Mononuclear cell (primary cell): ENCODE results near the gene SLC25A22. TPM values are rescaled to one million over a fixed set of nuclear protein-coding genes. Genes with fewer than 3 reads are reported as not detected.

Experiments
- H3K27me3 ChIP-seq: 2 replicates; pipeline ENCODE4 v1.6.0; 2011; ENCODE audit warnings: low read length, control low read depth; ENCODE audit not compliant: insufficient read depth
- H3K4me1 ChIP-seq: 2 replicates; pipeline ENCODE4 v1.5.1; 2011; ENCODE audit warnings: mild to moderate bottlenecking, low read length, control low read depth; ENCODE audit not compliant: insufficient read depth
- H3K4me3 ChIP-seq: 2 replicates; pipeline ENCODE4 v1.5.1; 2011; ENCODE audit warnings: mild to moderate bottlenecking, low read length, moderate library complexity
- H3K9me3 ChIP-seq: 2 replicates; pipeline ENCODE4 v1.5.1; 2011; ENCODE audit warnings: low read depth, mild to moderate bottlenecking, control low read depth, low read length
- total RNA-seq: library from RNA; depleted of rRNA; stranded (reverse); fragments of >200 nt; gene quantifications from one replicate; pipeline ENCODE4 v1.2.3, GENCODE V29; 2012

The SLC25A22 gene
- total RNA-seq, 1 donor = 3.5 TPM

DNA sequence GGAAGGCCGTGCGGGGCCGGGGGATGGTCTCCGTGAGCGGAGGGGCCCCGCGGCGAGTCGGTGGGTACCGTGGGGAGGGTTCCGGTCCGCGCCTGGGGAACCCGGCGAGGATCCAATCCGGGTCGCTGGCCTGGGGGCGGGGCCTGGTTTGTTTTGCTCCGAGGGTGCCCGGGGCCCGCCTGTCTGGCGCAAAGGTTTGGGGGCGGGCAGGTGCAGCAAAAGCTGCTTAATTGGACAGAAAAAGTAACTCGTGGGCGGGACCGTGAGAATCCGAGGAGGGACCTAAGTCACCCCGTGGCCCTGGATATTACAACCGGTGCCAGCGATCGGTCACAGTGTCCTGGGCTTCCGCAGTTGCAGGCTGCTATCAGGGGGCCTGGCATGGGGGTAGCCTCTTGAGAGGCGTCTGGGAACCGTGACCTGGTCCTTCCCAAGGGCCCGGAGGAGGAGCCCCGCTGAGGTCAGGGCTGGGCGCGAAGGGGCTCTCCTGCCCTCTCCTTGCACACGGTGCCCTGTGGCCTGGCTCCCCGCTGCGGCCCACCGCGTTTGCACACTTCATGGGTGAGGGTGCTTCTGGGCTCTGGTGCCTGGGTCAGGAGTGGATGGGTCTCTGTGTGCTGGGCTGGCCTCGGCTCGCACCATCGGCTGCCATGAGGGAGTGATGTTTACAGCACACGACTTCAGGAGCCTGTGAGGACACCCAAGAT lies 22.0 kb upstream of the SLC25A22 start:
- H3K4me3 ChIP-seq = peak overlapping the region; percentile 81
- peaks cover 38% of the 10 kb centered on the region for H3K4me1 ChIP-seq
- H3K9me3 ChIP-seq = no peaks in the 10 kb centered on the region
- H3K27me3 ChIP-seq = no peaks in the 10 kb centered on the region

GRCh38 chr11:819129-819931 lies 21.2 kb upstream of the SLC25A22 start:
- Histone ChIP-seq H3K4me3 (peak overlapping the region; percentile 81), H3K27me3 (no peaks in the 10 kb centered on the region), H3K4me1 (peaks cover 38% of the 10 kb centered on the region), H3K9me3 (no peaks in the 10 kb centered on the region)

DNA sequence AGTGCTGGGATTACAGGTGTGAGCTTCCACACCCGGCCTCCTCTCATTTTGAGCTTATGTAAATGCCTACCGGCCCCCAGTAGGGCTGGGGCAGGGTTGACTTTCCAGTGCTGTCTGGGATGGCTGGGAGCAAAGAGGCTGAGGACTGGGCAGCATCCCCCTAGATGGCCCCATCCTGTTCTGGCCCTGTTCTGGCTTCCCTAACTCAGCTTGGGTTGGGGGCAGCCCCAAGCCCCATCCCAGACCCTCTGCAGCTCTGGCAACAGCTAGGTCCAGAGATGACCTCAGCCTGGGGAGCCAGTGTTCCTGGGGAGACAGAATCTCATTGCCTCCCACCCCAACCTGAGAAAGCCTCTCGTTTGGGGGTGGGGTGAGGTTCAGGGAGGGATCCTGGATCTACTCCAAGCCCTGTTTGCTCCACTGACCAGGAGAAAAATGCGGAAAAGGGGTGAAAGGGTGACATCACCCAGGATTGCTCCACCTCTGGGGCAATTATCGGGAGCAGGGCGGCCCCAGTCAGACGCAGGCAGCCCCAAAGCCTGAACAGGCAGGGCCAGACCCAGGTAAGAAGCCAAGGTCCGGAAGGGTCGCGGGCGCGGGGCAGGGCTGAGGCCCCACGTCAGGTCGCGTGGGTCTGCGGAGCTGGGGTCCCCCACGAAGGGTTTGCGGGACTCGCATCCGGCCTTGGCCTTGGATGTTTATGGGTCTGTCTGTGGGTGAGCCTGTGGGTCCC lies 20.5 kb upstream of the SLC25A22 start, which contains the start of gene PNPLA2:
TSS of gene PNPLA2 (plus strand) at position 519 of the 733 bp plus-strand sequence. CDS start 805 bp downstream, outside the sequence.
- peaks cover 38% of the 10 kb centered on the region for H3K4me1 ChIP-seq
- H3K27me3 ChIP-seq = no peaks in the 10 kb centered on the region
- H3K4me3 ChIP-seq = peak within 1 kb of the TSS; percentile 81
- no peaks in the 10 kb centered on the region for H3K9me3 ChIP-seq

- peaks cover 27% of the 10 kb centered on the region for H3K4me1 ChIP-seq
- H3K9me3 ChIP-seq = no peaks in the 10 kb centered on the region
- no peaks in the 10 kb centered on the region for H3K27me3 ChIP-seq
- no peak overlapping the region for H3K4me3 ChIP-seq
Observed at GRCh38 chr11:816433-816779, 18.3 kb upstream of the SLC25A22 start.

- Histone ChIP-seq H3K27me3 (no peaks in the 10 kb centered on the region), H3K4me1 (peaks cover 27% of the 10 kb centered on the region), H3K9me3 (no peaks in the 10 kb centered on the region), H3K4me3 (no peak overlapping the region)
Observed at GRCh38 chr11:815675-816432, 17.8 kb upstream of the SLC25A22 start.

GRCh38 chr11:813456-814096 lies 15.5 kb upstream of the SLC25A22 start:
- Histone ChIP-seq H3K4me3 (no peak overlapping the region), H3K9me3 (no peaks in the 10 kb centered on the region), H3K27me3 (no peaks in the 10 kb centered on the region)

DNA sequence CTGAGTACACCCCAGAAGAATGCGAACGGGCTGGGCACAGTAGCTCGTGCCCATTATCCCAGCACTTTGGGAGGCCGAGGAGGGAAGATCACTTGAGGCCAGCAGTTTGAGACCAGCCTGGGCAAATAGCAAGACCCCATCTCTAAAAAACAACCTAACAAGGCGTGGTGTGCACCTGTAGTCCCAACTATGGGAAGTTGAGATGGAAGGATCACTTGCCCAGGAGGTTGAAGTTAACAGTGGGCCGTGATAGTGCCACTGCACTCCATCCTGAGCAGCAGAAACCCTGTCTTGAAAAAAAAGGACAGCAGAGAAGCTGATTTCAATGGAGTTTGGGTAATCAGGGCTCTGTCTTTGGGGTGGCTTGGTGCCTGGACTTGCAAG lies 15.0 kb upstream of the SLC25A22 start:
- Histone ChIP-seq H3K27me3 (no peaks in the 10 kb centered on the region), H3K4me3 (no peak overlapping the region), H3K4me1 (peaks cover 29% of the 10 kb centered on the region), H3K9me3 (no peaks in the 10 kb centered on the region)

More at GRCh38 chr11:813456-814096, 15.5 kb upstream of the SLC25A22 start:
- peaks cover 26% of the 10 kb centered on the region for H3K4me1 ChIP-seq

DNA sequence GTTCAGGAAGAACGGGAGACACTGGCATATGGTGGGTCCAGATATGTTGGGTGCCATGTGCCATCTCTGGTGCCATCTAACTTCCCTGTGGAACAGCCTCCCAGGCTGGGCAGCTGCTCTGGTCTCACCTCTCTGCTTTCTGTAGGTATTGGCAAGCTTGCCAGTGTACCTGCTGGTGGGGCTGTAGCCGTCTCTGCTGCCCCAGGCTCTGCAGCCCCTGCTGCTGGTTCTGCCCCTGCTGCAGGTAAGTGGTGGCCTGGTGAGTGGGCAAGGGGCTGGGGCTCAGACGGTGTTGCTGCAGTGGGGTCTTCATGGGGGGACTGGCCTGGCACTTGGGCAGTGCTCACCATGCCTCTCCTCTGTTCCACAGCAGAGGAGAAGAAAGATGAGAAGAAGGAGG lies 14.3 kb upstream of the SLC25A22 start:
- peaks cover 30% of the 10 kb centered on the region for H3K4me1 ChIP-seq
- no peak overlapping the region for H3K4me3 ChIP-seq
- H3K9me3 ChIP-seq = no peaks in the 10 kb centered on the region
- no peaks in the 10 kb centered on the region for H3K27me3 ChIP-seq

DNA sequence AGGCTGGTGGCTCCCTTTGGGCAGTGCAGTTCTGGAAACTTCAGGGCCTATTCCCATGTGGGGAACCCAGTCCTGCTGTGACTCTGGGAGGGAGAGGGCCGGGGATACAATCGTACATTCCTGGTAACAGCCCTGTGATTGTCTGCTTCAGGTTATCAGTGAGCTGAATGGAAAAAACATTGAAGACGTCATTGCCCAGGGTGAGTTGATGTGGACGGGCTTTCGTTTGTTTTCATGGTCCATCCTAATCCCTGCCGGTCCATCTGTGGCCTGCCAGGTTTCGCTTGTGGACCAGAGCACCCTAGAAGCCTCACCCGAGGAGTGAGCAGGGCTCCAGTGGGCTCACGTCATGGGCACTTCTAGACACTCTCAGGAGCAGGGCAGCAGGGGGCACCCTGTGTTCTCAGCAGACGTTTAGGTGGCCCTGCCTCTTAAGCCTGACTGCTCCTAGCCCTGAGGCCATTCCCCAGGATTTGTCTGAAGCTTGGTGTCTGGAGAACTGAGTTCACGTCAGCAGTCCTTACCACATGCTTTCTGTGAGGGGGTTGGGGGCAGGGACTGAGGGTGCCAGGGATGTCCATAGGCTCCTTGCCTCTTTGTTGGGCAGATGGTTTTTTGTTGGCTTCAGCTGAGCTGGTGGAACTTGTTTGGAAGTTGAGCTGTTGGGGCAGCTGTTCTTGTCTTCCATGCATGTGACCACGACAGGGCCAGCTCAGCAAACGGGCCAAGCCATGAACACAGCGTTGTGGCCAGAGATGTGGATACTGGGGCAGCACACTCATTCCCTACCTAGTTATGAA lies 13.6 kb upstream of the SLC25A22 start:
- H3K27me3 ChIP-seq = no peaks in the 10 kb centered on the region
- H3K9me3 ChIP-seq = no peaks in the 10 kb centered on the region
- peaks cover 30% of the 10 kb centered on the region for H3K4me1 ChIP-seq
- H3K4me3 ChIP-seq = no peak overlapping the region

- H3K4me1 ChIP-seq = peaks cover 34% of the 10 kb centered on the region
Observed at GRCh38 chr11:810040-810567, 12.0 kb upstream of the SLC25A22 start.

GRCh38 chr11:809287-810039 lies 11.4 kb upstream of the SLC25A22 start, which contains the start of gene RPLP2:
RPLP2 (plus strand) TSS chr11:809967; CDS start chr11:810235, 268 bp downstream.
- H3K9me3 ChIP-seq = no peaks in the 10 kb centered on the region
- H3K4me1 ChIP-seq = peaks cover 38% of the 10 kb centered on the region
- peak within 1 kb of the TSS; percentile 87 for H3K4me3 ChIP-seq
- no peaks in the 10 kb centered on the region for H3K27me3 ChIP-seq

More at GRCh38 chr11:810040-810567, 12.0 kb upstream of the SLC25A22 start:
- Histone ChIP-seq H3K27me3 (no peaks in the 10 kb centered on the region), H3K9me3 (no peaks in the 10 kb centered on the region), H3K4me3 (peak overlapping the region; percentile 87)

DNA sequence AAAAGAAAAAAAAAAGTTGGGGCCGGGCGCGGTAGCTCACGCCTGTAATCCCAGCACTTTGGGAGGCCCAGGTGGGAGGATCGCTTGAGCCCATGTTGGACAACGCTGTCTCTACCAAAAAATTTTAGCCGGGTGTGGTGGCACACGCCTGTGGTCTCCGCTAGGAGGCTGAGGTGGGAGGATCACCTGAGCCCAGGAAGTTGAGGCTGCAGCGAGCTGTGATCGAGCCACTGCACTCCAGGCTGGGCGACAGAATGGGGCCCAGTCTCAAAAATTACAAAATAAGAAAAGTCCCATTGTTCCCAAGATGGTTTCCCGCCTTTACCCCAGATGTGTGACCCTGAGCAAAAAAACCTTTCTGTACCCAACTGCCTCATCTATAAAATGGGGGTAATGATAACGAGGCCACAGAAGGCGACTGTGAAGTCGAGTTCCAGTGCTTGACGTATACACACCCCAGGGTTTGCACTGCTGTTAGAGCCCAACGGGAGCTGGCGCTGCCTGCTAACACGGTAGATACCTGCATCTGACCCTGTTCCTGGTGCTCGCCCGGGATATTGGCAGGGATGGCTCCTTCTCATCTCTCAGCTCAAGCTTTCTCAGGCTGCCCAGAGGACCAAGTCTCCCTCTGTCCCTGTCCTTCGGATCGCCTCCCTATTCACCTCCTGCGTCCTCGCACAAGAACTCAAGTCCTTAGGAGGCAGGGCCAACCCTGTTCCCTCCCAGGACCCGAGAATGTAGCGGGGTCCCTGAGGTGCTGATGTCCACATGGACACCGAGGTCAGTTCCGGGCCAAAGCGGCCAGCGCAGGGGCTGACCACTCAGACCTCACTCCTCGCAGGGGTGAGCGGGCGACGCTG lies 10.6 kb upstream of the SLC25A22 start:
- Histone ChIP-seq H3K4me3 (peak overlapping the region; percentile 87), H3K4me1 (peaks cover 46% of the 10 kb centered on the region), H3K9me3 (no peaks in the 10 kb centered on the region), H3K27me3 (no peaks in the 10 kb centered on the region)
